ENCODE data around the gene ZBTB3.
"Not testable (repeated sequence)": the region's sequence is repeated elsewhere in the genome, so short reads cannot be mapped to it uniquely, and the experiment has no call there.

ZBTB3 gene

GRCh38 chr11:62786318-62787004, 32.5 kb upstream of the ZBTB3 start:
- Histone ChIP-seq H3K9ac (ENCODE audit: low read length) (peak overlapping the region; percentile 97), H3K27me3 (ENCODE audit: control insufficient read depth, insufficient read depth, low read length) (no peaks in the 10 kb centered on the region), H3K27ac (ENCODE audit: low read depth, low read length) (peak overlapping the region; percentile 86), H3K4me1 (ENCODE audit: control insufficient read depth, insufficient read depth, low read length) (peaks cover 9% of the 10 kb centered on the region), H3K9me3 (ENCODE audit: control insufficient read depth, insufficient read depth, low read depth, low read length) (no peaks in the 10 kb centered on the region), H3K36me3 (ENCODE audit: control insufficient read depth, insufficient read depth, low read length) (peaks cover 46% of the 10 kb centered on the region), H3K4me3 (ENCODE audit: low read depth, low read length) (peak overlapping the region; percentile 96)

- Histone ChIP-seq H3K9ac (ENCODE audit: low read length) (no peak overlapping the region), H3K36me3 (ENCODE audit: control insufficient read depth, insufficient read depth, low read length) (peaks cover 42% of the 10 kb centered on the region), H3K9me3 (ENCODE audit: control insufficient read depth, insufficient read depth, low read depth, low read length) (no peaks in the 10 kb centered on the region)
These were observed 28.8 kb upstream of the ZBTB3 start for GRCh38 chr11:62782753-62783152.

GRCh38 chr11:62778441-62778840, 24.5 kb upstream of the ZBTB3 start:
- H3K4me1 ChIP-seq (ENCODE audit: control insufficient read depth, insufficient read depth, low read length) = no peaks in the 10 kb centered on the region
- no peaks in the 10 kb centered on the region for H3K9me3 ChIP-seq (ENCODE audit: control insufficient read depth, insufficient read depth, low read depth, low read length)
- no peak overlapping the region for H3K27ac ChIP-seq (ENCODE audit: low read depth, low read length)
- peaks cover 60% of the 10 kb centered on the region for H3K36me3 ChIP-seq (ENCODE audit: control insufficient read depth, insufficient read depth, low read length)
- H3K27me3 ChIP-seq (ENCODE audit: control insufficient read depth, insufficient read depth, low read length) = no peaks in the 10 kb centered on the region
- H3K9ac ChIP-seq (ENCODE audit: low read length) = no peak overlapping the region
- H3K4me3 ChIP-seq (ENCODE audit: low read depth, low read length) = no peak overlapping the region

More at GRCh38 chr11:62782753-62783152, 28.8 kb upstream of the ZBTB3 start:
- no peaks in the 10 kb centered on the region for H3K27me3 ChIP-seq (ENCODE audit: control insufficient read depth, insufficient read depth, low read length)
- H3K4me3 ChIP-seq (ENCODE audit: low read depth, low read length) = no peak overlapping the region
- peaks cover 3% of the 10 kb centered on the region for H3K4me1 ChIP-seq (ENCODE audit: control insufficient read depth, insufficient read depth, low read length)
- H3K27ac ChIP-seq (ENCODE audit: low read depth, low read length) = no peak overlapping the region

GRCh38 chr11:62777389-62777788, 23.4 kb upstream of the ZBTB3 start:
- Histone ChIP-seq H3K4me1 (ENCODE audit: control insufficient read depth, insufficient read depth, low read length) (no peaks in the 10 kb centered on the region), H3K4me3 (ENCODE audit: low read depth, low read length) (no peak overlapping the region), H3K9me3 (ENCODE audit: control insufficient read depth, insufficient read depth, low read depth, low read length) (no peaks in the 10 kb centered on the region), H3K27ac (ENCODE audit: low read depth, low read length) (no peak overlapping the region), H3K9ac (ENCODE audit: low read length) (no peak overlapping the region), H3K36me3 (ENCODE audit: control insufficient read depth, insufficient read depth, low read length) (peaks cover 54% of the 10 kb centered on the region), H3K27me3 (ENCODE audit: control insufficient read depth, insufficient read depth, low read length) (no peaks in the 10 kb centered on the region)

- H3K4me1 ChIP-seq (ENCODE audit: control insufficient read depth, insufficient read depth, low read length) = peaks cover 4% of the 10 kb centered on the region; the same call in 1 of the 2 replicates
- no peaks in the 10 kb centered on the region for H3K27me3 ChIP-seq (ENCODE audit: control insufficient read depth, insufficient read depth, low read length)
- H3K27ac ChIP-seq (ENCODE audit: low read depth, low read length) = no peak overlapping the region
- H3K4me3 ChIP-seq (ENCODE audit: low read depth, low read length) = no peak overlapping the region
- peaks cover 44% of the 10 kb centered on the region for H3K36me3 ChIP-seq (ENCODE audit: control insufficient read depth, insufficient read depth, low read length)
- H3K9me3 ChIP-seq (ENCODE audit: control insufficient read depth, insufficient read depth, low read depth, low read length) = no peaks in the 10 kb centered on the region
- no peak overlapping the region for H3K9ac ChIP-seq (ENCODE audit: low read length)
These were observed 21.7 kb upstream of the ZBTB3 start for GRCh38 chr11:62775646-62776045.

GRCh38 chr11:62774407-62774806, 20.4 kb upstream of the ZBTB3 start:
- Histone ChIP-seq H3K27me3 (ENCODE audit: control insufficient read depth, insufficient read depth, low read length) (no peaks in the 10 kb centered on the region), H3K9ac (ENCODE audit: low read length) (no peak overlapping the region), H3K4me3 (ENCODE audit: low read depth, low read length) (no peak overlapping the region), H3K36me3 (ENCODE audit: control insufficient read depth, insufficient read depth, low read length) (peaks cover 42% of the 10 kb centered on the region), H3K27ac (ENCODE audit: low read depth, low read length) (no peak overlapping the region), H3K4me1 (ENCODE audit: control insufficient read depth, insufficient read depth, low read length) (peaks cover 7% of the 10 kb centered on the region; the same call in 1 of the 2 replicates), H3K9me3 (ENCODE audit: control insufficient read depth, insufficient read depth, low read depth, low read length) (no peaks in the 10 kb centered on the region)

- Histone ChIP-seq H3K4me1 (ENCODE audit: control insufficient read depth, insufficient read depth, low read length) (peaks cover 7% of the 10 kb centered on the region; the same call in 1 of the 2 replicates), H3K9me3 (ENCODE audit: control insufficient read depth, insufficient read depth, low read depth, low read length) (no peaks in the 10 kb centered on the region), H3K36me3 (ENCODE audit: control insufficient read depth, insufficient read depth, low read length) (peaks cover 30% of the 10 kb centered on the region), H3K9ac (ENCODE audit: low read length) (peak within 1 kb of the TSS; percentile 80), H3K4me3 (ENCODE audit: low read depth, low read length) (peak within 1 kb of the TSS; percentile 76), H3K27me3 (ENCODE audit: control insufficient read depth, insufficient read depth, low read length) (no peaks in the 10 kb centered on the region), H3K27ac (ENCODE audit: low read depth, low read length) (peak within 1 kb of the TSS; percentile 72)
These were observed 17.4 kb upstream of the ZBTB3 start, which contains the start of gene TAF6L for GRCh38 chr11:62771144-62772021. TSS of gene TAF6L (plus strand) at chr11:62771396. CDS start at chr11:62775784, 4,388 bp downstream.

- no peaks in the 10 kb centered on the region for H3K9me3 ChIP-seq (ENCODE audit: control insufficient read depth, insufficient read depth, low read depth, low read length)
- peak overlapping the region; percentile 72; the same call in 1 of the 2 replicates for H3K27ac ChIP-seq (ENCODE audit: low read depth, low read length)
- peak overlapping the region; percentile 80 for H3K9ac ChIP-seq (ENCODE audit: low read length)
- peaks cover 29% of the 10 kb centered on the region for H3K36me3 ChIP-seq (ENCODE audit: control insufficient read depth, insufficient read depth, low read length)
- H3K4me3 ChIP-seq (ENCODE audit: low read depth, low read length) = peak overlapping the region; percentile 76
- peaks cover 7% of the 10 kb centered on the region; the same call in 1 of the 2 replicates for H3K4me1 ChIP-seq (ENCODE audit: control insufficient read depth, insufficient read depth, low read length)
- no peaks in the 10 kb centered on the region for H3K27me3 ChIP-seq (ENCODE audit: control insufficient read depth, insufficient read depth, low read length)
These were observed 16.8 kb upstream of the ZBTB3 start for GRCh38 chr11:62770778-62771143.

DNA sequence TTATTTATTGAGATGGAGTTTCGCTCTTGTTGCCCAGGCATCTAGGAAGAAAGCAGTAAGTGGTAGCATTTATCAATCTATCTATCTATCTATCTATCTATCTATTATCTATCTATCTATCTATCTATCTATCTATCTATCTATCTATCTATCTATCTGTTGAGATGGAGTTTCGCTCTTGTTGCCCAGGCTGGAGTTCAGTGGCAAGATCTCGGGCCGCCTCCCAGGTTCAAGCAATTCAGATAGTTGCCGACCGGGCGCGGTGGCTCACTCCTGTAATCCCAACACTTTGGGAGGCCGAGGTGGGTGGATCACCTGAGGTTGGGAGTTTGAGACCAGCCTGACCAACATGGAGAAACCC, 6.9 kb upstream of the ZBTB3 start:
- Histone ChIP-seq H3K4me3 (ENCODE audit: low read depth, low read length) (peak overlapping the region; percentile 39), H3K36me3 (ENCODE audit: control insufficient read depth, insufficient read depth, low read length) (peaks cover 24% of the 10 kb centered on the region), H3K4me1 (ENCODE audit: control insufficient read depth, insufficient read depth, low read length) (peaks cover 16% of the 10 kb centered on the region)
- H3K27ac ChIP-seq (ENCODE audit: low read depth, low read length); H3K9ac ChIP-seq (ENCODE audit: low read length); H3K9me3 ChIP-seq (ENCODE audit: control insufficient read depth, insufficient read depth, low read depth, low read length); H3K27me3 ChIP-seq (ENCODE audit: control insufficient read depth, insufficient read depth, low read length): not testable (repeated sequence)

DNA sequence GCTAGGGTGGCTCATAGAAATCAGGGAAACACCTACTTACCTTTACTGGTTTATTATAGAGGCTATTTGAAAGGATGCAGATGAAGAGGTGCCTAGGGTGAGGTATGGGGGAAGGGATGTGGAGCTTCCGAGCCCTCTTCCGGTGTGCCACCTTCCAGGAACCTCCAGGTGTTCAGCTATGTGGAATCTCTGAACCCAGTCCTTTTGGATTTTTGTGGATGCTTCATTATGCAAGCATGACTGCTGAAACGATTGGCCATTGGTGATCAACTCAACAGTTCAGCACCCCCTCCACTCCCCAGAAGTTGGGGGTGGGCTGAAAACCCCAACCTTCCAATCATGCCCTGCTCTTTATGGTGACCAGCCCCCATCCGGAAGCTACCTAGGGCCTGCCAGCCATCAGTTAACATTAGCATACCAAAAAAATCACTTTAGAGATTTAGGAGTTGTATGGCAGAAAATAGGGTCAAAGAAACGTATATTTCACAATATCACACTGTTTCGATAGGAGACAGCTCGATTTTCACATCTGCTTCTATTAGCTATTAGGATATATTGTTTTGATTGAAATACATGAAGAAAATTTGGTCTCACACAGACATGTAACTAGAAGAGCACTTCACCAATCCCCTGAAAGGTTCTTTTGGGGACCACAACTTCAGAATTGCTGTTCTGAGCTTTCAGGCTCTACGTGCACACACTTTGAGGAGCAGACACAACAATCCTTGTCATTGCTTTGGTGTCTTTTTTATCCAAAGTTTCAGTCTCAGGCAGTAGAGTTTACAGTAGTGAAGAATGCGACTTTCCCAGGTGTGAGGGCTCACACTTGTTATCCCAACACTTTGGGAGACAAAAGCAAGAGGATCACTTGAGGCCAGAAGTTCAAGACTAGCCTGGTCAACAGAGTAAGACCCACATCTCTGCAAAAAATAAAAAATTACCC, 4.2 kb upstream of the ZBTB3 start:
- H3K4me3 ChIP-seq (ENCODE audit: low read depth, low read length) = peak overlapping the region; percentile 55

More for the DNA sequence above, 4.2 kb upstream of the ZBTB3 start:
- H3K27ac ChIP-seq (ENCODE audit: low read depth, low read length) = peak overlapping the region; percentile 82
- peaks cover 8% of the 10 kb centered on the region for H3K36me3 ChIP-seq (ENCODE audit: control insufficient read depth, insufficient read depth, low read length)
- H3K9ac ChIP-seq (ENCODE audit: low read length) = peak overlapping the region; percentile 68
- H3K27me3 ChIP-seq (ENCODE audit: control insufficient read depth, insufficient read depth, low read length) = no peaks in the 10 kb centered on the region
- H3K4me1 ChIP-seq (ENCODE audit: control insufficient read depth, insufficient read depth, low read length) = peaks cover 21% of the 10 kb centered on the region
- H3K9me3 ChIP-seq (ENCODE audit: control insufficient read depth, insufficient read depth, low read depth, low read length) = no peaks in the 10 kb centered on the region

Measured in HUES6 (cell line).